GM19035 (cell line): ENCODE data around the gene DBT.
"Not testable (repeated sequence)": the region's sequence is repeated elsewhere in the genome, so short reads cannot be mapped to it uniquely, and the experiment has no call there.

ENCODE experiments used
- ATAC-seq: cut with Tn5 transposase; IDR thresholded peaks from one replicate; pipeline ENCODE4 v1.9.1; 2021; ENCODE audit not compliant: unreplicated experiment

Gene DBT

GRCh38 chr1:100249537-100250257 lies at the start of gene DBT:
Gene DBT, minus strand, starts transcription at chr1:100249834. Its CDS starts 14 bp downstream, at chr1:100249820.
- peak; percentile 100 for ATAC-seq

- no peak for ATAC-seq
These were observed 48.9 kb upstream of the DBT start for GRCh38 chr1:100298512-100298911.

GRCh38 chr1:100296997-100297396 lies 47.4 kb upstream of the DBT start:
- ATAC-seq = not testable (repeated sequence)

GRCh38 chr1:100296140-100296539 lies 46.5 kb upstream of the DBT start:
- no peak for ATAC-seq

GRCh38 chr1:100292711-100293110 lies 43.1 kb upstream of the DBT start:
- ATAC-seq = no peak

- ATAC-seq = no peak
These were observed 40.7 kb upstream of the DBT start for GRCh38 chr1:100290291-100290690.

GRCh38 chr1:100287162-100287561 lies 37.5 kb upstream of the DBT start:
- ATAC-seq = no peak

GRCh38 chr1:100284591-100284990 lies 35.0 kb upstream of the DBT start:
- ATAC-seq = no peak

GRCh38 chr1:100279954-100280682 lies 30.5 kb upstream of the DBT start:
- ATAC-seq = no peak

- no peak for ATAC-seq
These were observed 29.8 kb upstream of the DBT start for GRCh38 chr1:100279358-100279923.

GRCh38 chr1:100277866-100278265 lies 28.2 kb upstream of the DBT start:
- ATAC-seq = no peak

GRCh38 chr1:100268202-100268601 lies 18.6 kb upstream of the DBT start:
- ATAC-seq = no peak

GRCh38 chr1:100267284-100267683 lies 17.6 kb upstream of the DBT start:
- ATAC-seq = no peak

GRCh38 chr1:100266741-100267140 lies 17.1 kb upstream of the DBT start:
- peak; percentile 34 for ATAC-seq

GRCh38 chr1:100265931-100266740 lies 16.5 kb upstream of the DBT start, which contains the start of gene RTCA:
Gene RTCA, plus strand, starts transcription at chr1:100266216. Its CDS starts 160 bp downstream, at chr1:100266376.
- peak; percentile 97 for ATAC-seq

GRCh38 chr1:100265562-100265930 lies 15.9 kb upstream of the DBT start:
- peak; percentile 27 for ATAC-seq

- ATAC-seq = not testable (repeated sequence)
These were observed 14.4 kb upstream of the DBT start for GRCh38 chr1:100264081-100264480.

- ATAC-seq = no peak
These were observed 12.1 kb upstream of the DBT start for GRCh38 chr1:100261686-100262085.

- ATAC-seq = not testable (repeated sequence)
These were observed 8.8 kb upstream of the DBT start for GRCh38 chr1:100258427-100258826.

- not testable (repeated sequence) for ATAC-seq
These were observed 6.6 kb upstream of the DBT start for GRCh38 chr1:100256273-100256672.

- ATAC-seq = no peak
These were observed 3.9 kb upstream of the DBT start for GRCh38 chr1:100253552-100253951.
